ENCODE measurements around the gene TUFT1.

DNA sequence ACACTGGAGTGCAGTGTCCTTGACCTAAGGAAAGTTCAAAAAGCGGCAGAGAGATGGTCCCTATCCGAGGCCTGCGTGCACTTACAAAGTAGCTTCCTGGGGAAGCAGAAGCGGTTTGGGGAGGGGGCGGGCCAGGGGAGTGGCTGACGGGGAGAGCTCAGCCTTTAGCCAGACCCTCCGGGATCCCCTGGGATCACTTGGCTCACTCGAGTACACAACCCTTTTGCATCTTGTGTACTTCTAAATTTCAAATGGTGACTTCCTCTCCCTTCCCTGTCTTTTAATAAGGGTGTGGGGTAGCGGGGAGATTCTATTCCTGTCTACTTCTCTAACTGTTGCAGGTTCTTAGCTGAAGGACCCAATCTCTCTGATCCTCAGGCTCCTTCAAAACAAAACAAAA, 53.6 kb downstream of the TUFT1 start:
- TF ChIP-seq POLR2A (IDR thresholded peaks at IDR 0.05): no peak
- no peak for TF ChIP-seq CTCF (IDR thresholded peaks at IDR 0.05)

All from tibial nerve (tissue), 3 donors.